Measurements from ENCODE around the gene DDIT4. TPM values are rescaled to one million over a fixed set of nuclear protein-coding genes. Genes with fewer than 3 reads are reported as not detected.
A peak's percentile ranks its signal among the peaks of the same experiment; 100 is the strongest.

Gene DDIT4
- total and polyA plus RNA-seq, 3 experiments from 2014 or later: 144 to 183 (median 156) TPM

- H3K36me3 ChIP-seq (ENCODE audit: insufficient read depth, low read length): peaks cover 30% of the 10 kb centered on the region
- H3K9me3 ChIP-seq (ENCODE audit: low read length): no peaks in the 10 kb centered on the region
- CTCF ChIA-PET: interaction anchor here (0.6 kb wide), 1 partner anchor 23 kb away, joined by 3 read pairs; no protein-coding TSS in a partner anchor
- no peak for DNase-seq
- H3K36me3 Mint-ChIP-seq: peaks cover 8 to 65% (median 15%) of the 10 kb centered on the region in 3 donors
- H3K4me1 Mint-ChIP-seq: peaks cover 15 to 27% (median 17%) of the 10 kb centered on the region in 3 donors
- POLR2A ChIA-PET: no interaction called here
- H3K27me3 ChIP-seq (ENCODE audit: insufficient read depth, low read length, poor library complexity, severe bottlenecking): no peaks in the 10 kb centered on the region
- H3K9me3 Mint-ChIP-seq: no peaks in the 10 kb centered on the region
- no peaks in the 10 kb centered on the region for H3K27me3 Mint-ChIP-seq
- H3K27ac Mint-ChIP-seq: no peak overlapping the region
- H3K4me1 ChIP-seq (ENCODE audit: insufficient read depth, low read length): peaks cover 10% of the 10 kb centered on the region
- no peak overlapping the region for H3K4me3 Mint-ChIP-seq
- no peak overlapping the region for H3K27ac ChIP-seq (ENCODE audit: low read depth, low read length)
- H3K4me3 ChIP-seq (ENCODE audit: low read length): no peak overlapping the region
Measured at GRCh38 chr10:72233621-72234020, 40.1 kb upstream of the DDIT4 start.

GRCh38 chr10:72234560-72235095 lies 39.1 kb upstream of the DDIT4 start:
- no peaks in the 10 kb centered on the region for H3K9me3 Mint-ChIP-seq
- Histone ChIP-seq H3K4me1 (ENCODE audit: insufficient read depth, low read length) (peaks cover under 1% of the 10 kb centered on the region), H3K4me3 (ENCODE audit: low read length) (no peak overlapping the region), H3K27me3 (ENCODE audit: insufficient read depth, low read length, poor library complexity, severe bottlenecking) (no peaks in the 10 kb centered on the region), H3K9me3 (ENCODE audit: low read length) (no peaks in the 10 kb centered on the region), H3K27ac (ENCODE audit: low read depth, low read length) (no peak overlapping the region), H3K36me3 (ENCODE audit: insufficient read depth, low read length) (peaks cover 20% of the 10 kb centered on the region)
- CTCF ChIA-PET: no interaction called here
- DNase-seq: no peak
- peak overlapping the region in 2 of 8 donors; percentile 17 to 21 for H3K27ac Mint-ChIP-seq
- no peaks in the 10 kb centered on the region for H3K27me3 Mint-ChIP-seq
- H3K4me3 Mint-ChIP-seq: no peak overlapping the region
- H3K36me3 Mint-ChIP-seq: peaks cover 8 to 59% (median 14%) of the 10 kb centered on the region in 3 donors
- H3K4me1 Mint-ChIP-seq: peaks cover 7 to 21% (median 10%) of the 10 kb centered on the region in 3 donors
- POLR2A ChIA-PET: no interaction called here

DNA sequence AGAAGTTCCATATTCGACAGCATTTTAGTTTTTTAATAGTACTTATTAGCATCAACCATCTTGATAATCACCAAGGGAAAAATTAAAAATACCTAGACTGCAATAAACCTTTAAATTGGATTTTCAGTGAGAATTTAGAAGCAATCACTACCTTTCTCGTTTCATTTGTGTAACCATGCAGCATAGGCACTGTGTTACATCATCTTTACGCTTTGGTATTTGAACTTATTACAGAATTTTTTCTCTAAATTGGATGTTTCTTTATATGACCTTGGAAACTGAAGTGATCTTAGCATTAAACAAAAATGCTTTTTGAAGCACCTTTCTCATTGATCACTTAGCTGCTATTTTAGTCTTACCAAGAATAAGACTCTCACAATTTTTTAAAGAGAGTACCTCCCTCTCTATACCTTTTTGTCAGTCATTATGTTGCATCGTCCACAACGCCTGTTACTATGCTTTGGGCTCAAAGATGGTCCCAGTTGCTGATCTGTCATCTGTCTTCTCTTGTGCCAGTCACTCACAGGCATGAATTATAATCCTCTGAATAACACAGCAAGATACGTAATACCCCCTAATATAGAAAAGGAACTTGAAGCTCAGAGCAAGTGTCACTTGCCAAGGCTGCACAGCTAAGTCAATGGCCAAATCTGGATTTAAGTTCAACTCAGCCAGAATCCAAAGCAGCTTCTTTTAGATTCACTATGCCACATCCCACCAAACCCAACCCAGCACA lies 38.0 kb upstream of the DDIT4 start:
- H3K4me1 ChIP-seq (ENCODE audit: insufficient read depth, low read length): no peaks in the 10 kb centered on the region
- H3K27ac ChIP-seq (ENCODE audit: low read depth, low read length): no peak overlapping the region
- H3K9me3 ChIP-seq (ENCODE audit: low read length): no peaks in the 10 kb centered on the region
- peak overlapping the region in 1 of 7 donors; percentile 23 for H3K4me3 Mint-ChIP-seq
- peaks cover 6 to 16% (median 10%) of the 10 kb centered on the region in 3 donors for H3K4me1 Mint-ChIP-seq
- H3K4me3 ChIP-seq (ENCODE audit: low read length): no peak overlapping the region
- H3K27me3 ChIP-seq (ENCODE audit: insufficient read depth, low read length, poor library complexity, severe bottlenecking): no peaks in the 10 kb centered on the region
- CTCF ChIA-PET: interaction anchor here (1.8 to 3.2 kb wide), 3 partner anchors 12 to 102 kb away, joined by 6 to 13 read pairs (median 9); partner anchors contain the start of gene DDIT4
- H3K36me3 ChIP-seq (ENCODE audit: insufficient read depth, low read length): peaks cover 19% of the 10 kb centered on the region
- H3K27ac Mint-ChIP-seq: peak overlapping the region in 3 of 8 donors; percentile 18 to 59 (median 55)
- H3K36me3 Mint-ChIP-seq: peaks cover 7 to 48% (median 11%) of the 10 kb centered on the region in 3 donors
- H3K9me3 Mint-ChIP-seq: no peaks in the 10 kb centered on the region
- POLR2A ChIA-PET: interaction anchor here (0.6 kb wide), 1 partner anchor 969 kb away, joined by 3 read pairs; no protein-coding TSS in a partner anchor
- H3K27me3 Mint-ChIP-seq: no peaks in the 10 kb centered on the region
- DNase-seq: no peak

- H3K4me1 Mint-ChIP-seq: peaks cover 20 to 38% (median 30%) of the 10 kb centered on the region in 3 donors
- no peak for DNase-seq
- no peaks in the 10 kb centered on the region for H3K9me3 Mint-ChIP-seq
- Histone ChIP-seq H3K9me3 (ENCODE audit: low read length) (no peaks in the 10 kb centered on the region), H3K27me3 (ENCODE audit: insufficient read depth, low read length, poor library complexity, severe bottlenecking) (no peaks in the 10 kb centered on the region), H3K4me3 (ENCODE audit: low read length) (no peak overlapping the region), H3K36me3 (ENCODE audit: insufficient read depth, low read length) (peaks cover 14% of the 10 kb centered on the region), H3K27ac (ENCODE audit: low read depth, low read length) (no peak overlapping the region), H3K4me1 (ENCODE audit: insufficient read depth, low read length) (peaks cover 15% of the 10 kb centered on the region)
- H3K4me3 Mint-ChIP-seq: no peak overlapping the region
- peaks cover 0 to 2% of the 10 kb centered on the region in 2 donors for H3K27me3 Mint-ChIP-seq
- CTCF ChIA-PET: interaction anchor here (0.8 to 3.2 kb wide), 3 partner anchors 9 to 191 kb away, joined by 3 to 13 read pairs (median 9); partner anchors contain the start of gene DDIT4
- POLR2A ChIA-PET: interaction anchor here (0.6 to 1.0 kb wide), 3 partner anchors 9 to 159 kb away, joined by 3 read pairs; partner anchors contain the start of gene DDIT4
- peaks cover 0 to 31% (median 4%) of the 10 kb centered on the region in 3 donors for H3K36me3 Mint-ChIP-seq
- peak overlapping the region in 2 of 8 donors; percentile 71 to 89 for H3K27ac Mint-ChIP-seq
Measured at GRCh38 chr10:72238392-72239175, 35.1 kb upstream of the DDIT4 start.

GRCh38 chr10:72239409-72239808 lies 34.3 kb upstream of the DDIT4 start:
- Histone ChIP-seq H3K9me3 (ENCODE audit: low read length) (no peaks in the 10 kb centered on the region), H3K27ac (ENCODE audit: low read depth, low read length) (no peak overlapping the region), H3K36me3 (ENCODE audit: insufficient read depth, low read length) (peaks cover 10% of the 10 kb centered on the region), H3K4me1 (ENCODE audit: insufficient read depth, low read length) (peaks cover 23% of the 10 kb centered on the region), H3K27me3 (ENCODE audit: insufficient read depth, low read length, poor library complexity, severe bottlenecking) (no peaks in the 10 kb centered on the region), H3K4me3 (ENCODE audit: low read length) (no peak overlapping the region)
- peaks cover 0 to 27% (median 4%) of the 10 kb centered on the region in 3 donors for H3K36me3 Mint-ChIP-seq
- H3K4me1 Mint-ChIP-seq: peaks cover 26 to 46% (median 38%) of the 10 kb centered on the region in 3 donors
- CTCF ChIA-PET: no interaction called here
- H3K27ac Mint-ChIP-seq: peak overlapping the region in 3 of 8 donors; percentile 40 to 82 (median 68)
- no peak overlapping the region for H3K4me3 Mint-ChIP-seq
- peaks cover 0 to 2% of the 10 kb centered on the region in 2 donors for H3K27me3 Mint-ChIP-seq
- POLR2A ChIA-PET: interaction anchor here (0.6 to 1.0 kb wide), 2 partner anchors 8 to 160 kb away, joined by 3 read pairs; no protein-coding TSS in a partner anchor
- DNase-seq: no peak
- no peaks in the 10 kb centered on the region for H3K9me3 Mint-ChIP-seq

- POLR2A ChIA-PET: no interaction called here
- no peak overlapping the region for H3K4me3 ChIP-seq (ENCODE audit: low read length)
- CTCF ChIA-PET: no interaction called here
Measured at GRCh38 chr10:72240371-72240770, 33.4 kb upstream of the DDIT4 start.

DNA sequence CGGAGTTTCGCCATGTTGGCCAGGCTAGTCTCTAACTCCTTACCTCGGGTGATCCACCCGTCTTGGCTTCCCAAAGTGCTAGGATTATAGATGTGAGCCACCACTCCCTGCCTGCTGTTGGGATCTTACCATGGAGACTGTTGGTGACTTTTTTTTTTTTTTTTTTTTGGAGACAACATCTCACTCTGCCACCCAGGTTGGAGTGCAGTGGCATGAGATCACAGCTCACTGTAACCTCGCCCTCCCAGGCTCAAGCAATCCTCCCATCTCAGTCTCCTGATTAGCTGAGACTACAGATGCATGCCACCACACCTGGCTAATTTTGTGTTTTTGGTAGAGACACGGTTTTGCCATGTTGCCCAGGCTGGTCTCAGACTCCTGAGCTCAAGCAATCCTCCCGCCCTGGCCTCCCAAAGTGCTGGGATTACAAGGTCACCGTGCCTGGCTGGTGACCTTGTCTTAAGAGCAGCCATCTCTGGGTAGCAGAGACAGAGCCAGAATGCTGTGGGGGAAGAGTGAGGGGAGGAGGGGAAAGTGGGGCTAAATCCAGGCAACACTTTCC lies 32.0 kb upstream of the DDIT4 start:
- H3K36me3 Mint-ChIP-seq: peaks cover 0 to 9% (median under 1%) of the 10 kb centered on the region in 3 donors
- H3K27me3 Mint-ChIP-seq: peaks cover 0 to 2% of the 10 kb centered on the region in 2 donors
- no peak for DNase-seq
- H3K27ac Mint-ChIP-seq: peak overlapping the region in 4 of 8 donors; percentile 66 to 83 (median 75)
- no peaks in the 10 kb centered on the region for H3K9me3 ChIP-seq (ENCODE audit: low read length)
- CTCF ChIA-PET: interaction anchor here (1.0 kb wide), 1 partner anchor 19 kb away, joined by 3 read pairs; no protein-coding TSS in a partner anchor
- H3K4me3 ChIP-seq (ENCODE audit: low read length): no peak overlapping the region
- H3K27me3 ChIP-seq (ENCODE audit: insufficient read depth, low read length, poor library complexity, severe bottlenecking): no peaks in the 10 kb centered on the region
- no peaks in the 10 kb centered on the region for H3K9me3 Mint-ChIP-seq
- H3K4me3 Mint-ChIP-seq: peak overlapping the region in 1 of 7 donors; percentile 61
- no peaks in the 10 kb centered on the region for H3K36me3 ChIP-seq (ENCODE audit: insufficient read depth, low read length)
- H3K4me1 ChIP-seq (ENCODE audit: insufficient read depth, low read length): peaks cover 47% of the 10 kb centered on the region
- POLR2A ChIA-PET: interaction anchor here (0.7 to 0.9 kb wide), 2 partner anchors 13 to 28 kb away, joined by 5 read pairs; no protein-coding TSS in a partner anchor
- H3K27ac ChIP-seq (ENCODE audit: low read depth, low read length): no peak overlapping the region
- peaks cover 41 to 64% (median 58%) of the 10 kb centered on the region in 3 donors for H3K4me1 Mint-ChIP-seq

More at GRCh38 chr10:72240371-72240770, 33.4 kb upstream of the DDIT4 start:
- H3K27ac Mint-ChIP-seq: no peak overlapping the region
- peaks cover 31 to 56% (median 46%) of the 10 kb centered on the region in 3 donors for H3K4me1 Mint-ChIP-seq
- H3K36me3 Mint-ChIP-seq: peaks cover 0 to 22% (median 4%) of the 10 kb centered on the region in 3 donors
- no peak overlapping the region for H3K27ac ChIP-seq (ENCODE audit: low read depth, low read length)
- no peaks in the 10 kb centered on the region for H3K9me3 Mint-ChIP-seq
- peaks cover 33% of the 10 kb centered on the region for H3K4me1 ChIP-seq (ENCODE audit: insufficient read depth, low read length)
- H3K4me3 Mint-ChIP-seq: no peak overlapping the region
- H3K36me3 ChIP-seq (ENCODE audit: insufficient read depth, low read length): peaks cover 6% of the 10 kb centered on the region
- H3K27me3 Mint-ChIP-seq: peaks cover 0 to 2% of the 10 kb centered on the region in 2 donors
- no peaks in the 10 kb centered on the region for H3K27me3 ChIP-seq (ENCODE audit: insufficient read depth, low read length, poor library complexity, severe bottlenecking)
- no peak for DNase-seq
- no peaks in the 10 kb centered on the region for H3K9me3 ChIP-seq (ENCODE audit: low read length)

Measured in CD8-positive, alpha-beta memory T cell (primary cell).